ENCODE results near the gene AP1G2. TPM values are rescaled to one million over a fixed set of nuclear protein-coding genes. Genes with fewer than 3 reads are reported as not detected.

The AP1G2 gene
- polyA plus RNA-seq, 1 donor = 18.0 TPM

GRCh38 chr14:23569443-23570151 is 2.0 kb upstream of the AP1G2 start:
- no peak for DNase-seq

GRCh38 chr14:23568600-23569331 is 1.2 kb upstream of the AP1G2 start:
- DNase-seq = no peak

DNA sequence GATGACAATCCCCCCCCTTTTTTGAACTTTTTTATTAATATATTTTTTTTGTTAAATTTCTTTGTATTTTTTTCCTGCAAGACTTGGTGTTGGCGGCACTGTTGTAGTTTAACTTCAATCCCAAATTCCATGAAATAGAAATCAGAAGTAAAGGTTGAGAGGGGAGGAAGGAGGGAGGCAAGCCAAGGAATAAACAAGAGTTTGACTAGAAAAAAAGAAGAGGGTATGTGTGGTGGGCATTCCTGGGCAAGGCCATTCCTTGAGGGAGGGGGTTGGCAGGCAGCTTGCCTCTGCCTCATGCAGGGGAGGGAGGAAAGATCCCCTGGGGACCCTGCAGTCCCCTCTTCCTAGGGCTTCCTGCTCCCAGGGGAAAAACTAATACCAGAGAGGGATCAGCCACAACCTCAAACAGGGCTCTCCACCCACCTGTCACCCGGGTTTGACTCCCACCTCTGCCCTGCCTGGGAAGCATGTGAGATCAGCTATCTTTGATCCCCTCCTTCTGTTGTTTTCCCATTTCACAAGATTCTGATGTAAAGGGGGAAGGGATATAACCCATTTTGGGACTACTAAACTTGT is 519 bp upstream of the AP1G2 start:
- DNase-seq = no peak

GRCh38 chr14:23566778-23567185 is 809 bp downstream of the AP1G2 start:
- no peak for DNase-seq

DNA sequence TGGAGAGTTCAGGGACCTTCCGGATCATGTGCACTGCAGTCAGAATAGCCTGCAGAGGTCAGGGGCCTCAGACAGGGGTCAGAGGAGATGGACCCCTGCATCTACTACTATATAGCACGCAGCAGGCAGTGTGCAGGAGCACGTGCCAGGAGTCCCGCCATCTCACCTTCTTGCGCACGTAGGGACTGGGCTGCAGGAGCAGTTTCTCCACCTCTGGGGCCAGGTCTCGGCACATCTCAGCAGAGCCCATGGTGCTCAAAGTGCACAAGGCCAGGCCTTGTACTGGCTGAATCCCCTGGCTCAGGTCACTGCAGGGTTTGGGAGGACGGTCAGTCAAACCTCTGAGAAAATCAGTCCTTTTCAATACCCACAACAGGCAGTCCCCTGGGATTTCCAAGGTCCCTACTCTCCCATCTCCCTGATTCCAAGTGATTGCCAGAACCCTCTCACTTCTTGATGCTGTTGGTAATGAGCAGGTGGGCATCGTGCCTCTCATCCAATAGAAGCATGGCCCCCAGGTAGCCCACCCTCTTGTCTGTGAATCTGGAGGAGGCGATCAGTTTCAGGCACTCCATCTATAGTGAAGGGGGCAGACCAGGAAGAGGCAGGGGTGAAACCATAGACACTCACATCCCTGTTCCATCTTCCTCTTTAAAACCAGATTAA is 1.3 kb downstream of the AP1G2 start:
- DNase-seq = no peak

DNA sequence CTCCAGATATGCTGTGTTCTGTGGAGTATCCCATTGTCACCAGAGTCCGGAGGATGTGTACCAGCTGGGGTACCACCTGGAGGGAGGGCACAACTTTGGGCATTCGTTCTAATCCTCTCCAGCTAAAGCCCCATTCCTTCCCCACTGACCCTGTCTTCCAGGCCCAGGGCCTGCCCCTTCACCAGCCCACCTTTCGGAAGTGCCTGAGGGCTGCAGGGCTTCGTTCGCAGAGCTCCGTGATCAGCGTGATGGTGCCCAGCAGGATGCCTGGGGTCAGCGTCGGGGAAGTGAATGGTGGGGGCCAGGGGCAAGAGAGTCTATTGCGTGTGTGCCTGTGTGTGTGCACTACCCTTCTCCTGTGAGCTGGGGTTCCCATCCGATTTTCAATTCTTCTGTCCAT is 2.0 kb downstream of the AP1G2 start:
- no peak for DNase-seq

DNA sequence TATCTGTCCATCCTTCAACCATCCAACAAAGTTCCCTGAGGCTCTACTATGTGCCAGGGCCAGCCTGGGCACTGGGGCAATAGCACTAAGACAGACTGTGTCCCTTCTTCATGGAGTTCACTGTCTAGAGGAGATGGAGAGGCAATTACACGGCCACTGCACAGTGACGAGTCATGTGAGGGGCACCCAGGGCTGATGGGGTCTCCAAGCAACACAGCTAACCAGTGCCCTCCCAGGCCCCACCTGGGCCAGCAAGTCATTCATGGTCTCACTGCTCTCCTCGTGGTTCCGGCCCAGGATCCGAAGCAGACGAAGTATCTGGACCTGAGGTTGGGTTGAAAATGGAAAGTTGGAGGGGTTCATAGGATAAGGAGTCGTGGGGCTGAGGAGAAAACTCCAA is 2.7 kb downstream of the AP1G2 start:
- no peak for DNase-seq

DNA sequence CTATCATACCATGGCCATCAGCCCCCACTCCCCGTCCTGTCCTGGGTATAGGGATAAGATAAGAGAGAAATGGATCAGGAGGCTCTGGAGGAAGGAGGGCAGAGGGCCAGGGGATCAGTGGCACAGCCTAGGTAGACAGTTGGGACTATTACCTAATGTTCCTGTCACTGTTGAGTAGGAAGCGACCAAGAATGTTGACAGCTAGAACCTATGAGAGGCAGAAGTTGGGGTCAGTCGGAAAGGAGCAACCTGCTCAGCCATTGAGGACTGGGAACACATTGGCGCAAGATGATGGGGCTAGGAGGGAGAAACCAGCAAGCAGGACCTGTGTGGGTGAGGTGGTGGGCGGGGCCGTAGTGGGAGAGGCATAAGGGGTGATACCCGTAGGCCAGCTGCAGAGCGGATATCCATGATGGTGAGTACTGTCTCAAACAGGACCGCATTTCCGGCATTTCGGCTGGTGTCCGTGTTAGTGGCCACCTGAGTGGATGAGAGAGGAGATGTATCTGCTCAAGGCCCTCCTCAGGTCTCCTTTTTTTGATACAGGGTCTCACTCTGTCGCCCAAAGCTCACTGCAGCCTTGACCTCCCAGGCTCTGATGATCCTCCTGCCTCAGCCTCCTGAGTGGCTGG is 3.3 kb downstream of the AP1G2 start:
- DNase-seq = no peak

- DNase-seq = no peak
Observed at GRCh38 chr14:23563473-23564180, 4.0 kb downstream of the AP1G2 start.

DNA sequence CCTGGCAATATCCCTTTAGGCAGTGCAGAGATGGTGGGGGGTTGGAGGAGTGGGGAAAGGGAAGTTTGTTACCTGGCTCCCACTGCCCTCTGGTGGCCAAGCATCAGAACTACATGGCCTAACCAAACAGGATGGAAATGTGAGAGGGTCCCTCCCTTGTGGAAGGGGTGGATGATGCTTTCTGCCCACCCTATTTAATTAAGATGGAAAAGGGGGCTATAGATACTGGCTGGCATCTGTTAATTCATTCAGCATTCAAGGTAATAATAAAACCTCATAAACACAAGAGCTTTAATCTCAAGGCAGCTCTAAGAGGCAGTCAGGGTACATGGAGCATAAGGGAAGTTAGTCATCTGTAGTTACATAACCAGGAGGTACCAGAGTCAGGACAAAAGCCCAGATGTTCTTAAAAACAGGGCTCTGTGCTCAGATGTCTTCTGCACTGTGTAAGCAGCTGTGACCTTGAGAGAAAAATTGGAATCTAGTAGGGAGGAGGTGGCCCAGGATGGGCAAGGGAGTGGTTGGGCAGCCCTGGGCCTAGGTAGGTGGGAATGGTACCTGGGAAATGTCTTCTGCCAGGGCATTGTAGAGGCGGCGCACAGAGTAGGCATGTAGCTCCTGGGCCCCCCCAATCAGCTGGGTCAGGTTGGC is 4.6 kb downstream of the AP1G2 start:
- no peak for DNase-seq

DNA sequence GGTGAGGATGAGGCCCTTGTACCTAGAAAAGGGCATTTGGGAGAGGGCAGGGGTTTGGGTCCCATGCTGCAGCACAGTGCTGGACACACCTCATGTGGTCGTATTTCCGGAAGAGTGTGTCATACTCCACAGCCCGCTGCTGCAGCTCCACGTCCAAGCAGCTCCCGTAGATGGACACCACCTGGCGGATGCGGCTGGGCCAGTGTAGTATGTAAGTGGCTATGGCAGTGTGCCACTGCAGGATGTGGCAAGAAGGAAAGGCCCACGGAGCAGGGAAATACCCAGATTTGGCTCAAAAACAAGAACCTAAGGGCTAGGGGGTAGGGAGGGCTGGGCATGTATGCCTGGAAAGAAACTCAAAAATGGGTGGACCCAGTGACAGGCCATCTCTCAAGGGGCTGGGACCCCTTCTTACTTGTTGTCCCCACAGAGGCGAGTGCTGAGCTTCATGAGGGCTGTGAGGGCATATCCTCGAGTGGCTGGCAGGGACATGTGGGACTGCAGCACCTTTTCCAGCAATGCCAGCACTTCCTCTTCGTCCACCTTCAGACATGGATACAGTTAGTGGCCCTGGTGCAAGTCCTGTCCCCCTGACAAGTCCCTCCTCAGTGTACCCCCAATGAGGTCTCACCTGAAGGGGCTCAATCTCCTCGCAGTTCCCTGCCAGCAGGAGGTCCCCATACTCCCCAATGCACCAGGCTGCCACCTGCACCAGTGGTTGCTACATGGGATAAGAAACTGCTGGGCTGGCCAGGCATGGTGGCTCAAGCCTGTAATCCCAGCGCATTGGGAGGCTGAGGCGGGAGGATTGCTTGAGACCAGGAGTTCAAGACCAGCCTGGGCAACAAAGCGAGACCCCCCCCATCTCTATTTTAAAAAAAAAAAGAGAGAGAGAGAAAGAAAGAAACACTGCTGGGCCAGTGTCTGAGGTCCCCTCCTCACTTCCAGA is 5.4 kb downstream of the AP1G2 start:
- DNase-seq = no peak

GRCh38 chr14:23561259-23561658 is 6.3 kb downstream of the AP1G2 start:
- DNase-seq = no peak

GRCh38 chr14:23559926-23560520 is 7.6 kb downstream of the AP1G2 start:
- DNase-seq = no peak

GRCh38 chr14:23559010-23559925 is 8.3 kb downstream of the AP1G2 start:
- DNase-seq = no peak

GRCh38 chr14:23558346-23559009 is 9.1 kb downstream of the AP1G2 start:
- DNase-seq = no peak

DNA sequence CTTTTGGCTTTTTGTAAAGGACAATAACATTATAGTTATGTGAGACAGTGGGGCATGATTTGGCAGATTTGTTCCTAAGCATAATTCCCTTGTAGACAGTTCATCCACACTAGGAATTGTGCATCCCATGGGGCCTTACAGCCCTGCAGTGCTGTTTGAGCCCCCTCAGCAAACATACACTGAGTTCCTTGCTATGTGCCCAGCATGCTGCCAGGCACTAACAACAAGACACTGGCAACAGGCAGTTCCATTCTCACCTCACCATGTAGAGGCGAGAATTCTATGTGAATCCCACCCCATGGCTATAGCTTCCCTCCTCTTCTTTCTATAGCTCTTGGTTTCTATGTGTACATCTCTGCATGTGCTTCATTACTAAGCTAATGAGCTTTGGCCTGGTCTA is 9.6 kb downstream of the AP1G2 start:
- no peak for DNase-seq

DNA sequence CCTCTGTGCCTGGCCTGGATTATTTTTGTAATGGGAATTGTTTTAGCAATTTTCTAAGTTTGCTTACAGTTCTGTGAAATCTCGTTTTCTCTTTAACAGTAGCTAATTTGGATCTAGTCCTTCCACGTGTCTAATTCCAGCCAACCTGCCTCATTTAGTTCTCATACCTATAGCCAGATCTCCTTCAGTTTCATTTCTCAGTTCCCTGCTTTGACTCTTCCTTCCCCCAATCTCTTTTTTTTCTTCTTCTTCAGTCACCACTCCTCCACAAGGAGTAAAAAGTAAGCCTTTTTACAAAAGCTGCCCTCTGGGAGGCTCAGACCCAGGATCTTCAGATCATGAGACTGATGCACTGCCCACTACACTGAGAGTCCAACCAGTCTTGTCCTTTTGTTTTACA is 10.1 kb downstream of the AP1G2 start:
- no peak for DNase-seq

- DNase-seq = no peak
Observed at GRCh38 chr14:23556700-23557440, 10.7 kb downstream of the AP1G2 start.

Data from hindlimb muscle (tissue), 1 donor.